Vagina (tissue), 2 donors: ENCODE measurements around the gene GNAO1.

Experiments used
- POLR2A ChIP-seq, 2 donors: fragments of 450-650 bp; IDR thresholded peaks; one replicate each; pipeline ENCODE4 v1.6.1; 2017; ENCODE audit warnings: antibody characterized with exemption in 2 of 2, mild to moderate bottlenecking in 2 of 2, moderate library complexity in 2 of 2
- POLR2AphosphoS5 ChIP-seq, 2 donors: sonication (generic); formaldehyde crosslinking; IDR thresholded peaks; one replicate each; pipeline ENCODE4 v1.9.0; 2017; ENCODE audit warnings: antibody characterized with exemption in 2 of 2, mild to moderate bottlenecking in 2 of 2, low read depth in 1 of 2; ENCODE audit not compliant: insufficient read depth in 1 of 2

DNA sequence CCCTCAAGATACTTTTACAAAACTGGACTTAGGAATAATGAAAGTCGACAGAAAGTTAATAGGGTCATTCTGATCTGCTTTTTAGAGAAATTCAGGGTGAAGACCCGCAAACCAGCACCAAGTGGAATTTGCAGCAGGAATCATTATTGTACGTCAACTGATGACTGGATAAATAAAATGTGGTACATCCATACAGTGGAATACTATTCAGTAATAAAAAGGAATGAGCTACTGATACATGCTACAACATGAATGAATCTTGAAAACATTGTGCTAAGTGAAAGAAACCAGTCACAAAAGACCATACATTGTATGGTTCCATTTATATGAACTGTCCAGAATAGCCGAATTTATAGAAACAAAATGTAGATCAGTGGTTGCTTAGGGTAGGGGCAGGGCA lies 83.1 kb downstream of the GNAO1 start:
- no peak for TF ChIP-seq POLR2A (IDR thresholded peaks at IDR 0.05)
- no peak for TF ChIP-seq POLR2AphosphoS5 (IDR thresholded peaks at IDR 0.05; ENCODE audit: insufficient read depth in 1 of 2, low read depth in 1 of 2)
